BLaER1 treated with 17β-estradiol and CSF1 and Interleukin-3, amounts not matched to agents 10 nM and 100 nM (cell line): ENCODE data around the gene AUP1.

Experiments
- H3K27ac ChIP-seq, 11 experiments: shearing (Covaris generic); formaldehyde crosslinking; 2 replicates each; pipeline ENCODE4 v1.8.1; 2022
- H3K27me3 ChIP-seq, 11 experiments: shearing (Covaris generic); formaldehyde crosslinking; 2 replicates each; pipeline ENCODE4 v1.8.1; 2022
- H3K36me3 ChIP-seq, 11 experiments: shearing (Covaris generic); formaldehyde crosslinking; 2 replicates each; pipeline ENCODE4 v1.8.1; 2022
- H3K4me1 ChIP-seq, 10 experiments: shearing (Covaris generic); formaldehyde crosslinking; 2 replicates each; pipeline ENCODE4 v1.8.1; 2022
- H3K4me2 ChIP-seq, 11 experiments: shearing (Covaris generic); formaldehyde crosslinking; 2 replicates each; pipeline ENCODE4 v1.8.1; 2022
- H3K4me3 ChIP-seq, 10 experiments: shearing (Covaris generic); formaldehyde crosslinking; 2 replicates each; pipeline ENCODE4 v1.8.1; 2022
- H3K9ac ChIP-seq, 11 experiments: shearing (Covaris generic); formaldehyde crosslinking; 2 replicates each; pipeline ENCODE4 v1.8.1; 2022
- H3K9me3 ChIP-seq, 11 experiments: shearing (Covaris generic); formaldehyde crosslinking; replicated peaks in 1 of 11; 2 replicates each; pipeline ENCODE4 v1.8.1; 2022
- H4K20me1 ChIP-seq, 11 experiments: shearing (Covaris generic); formaldehyde crosslinking; 2 replicates each; pipeline ENCODE4 v1.8.1; 2022
- Cebpa-rat ChIP-seq, 11 experiments: shearing (Covaris generic); IDR thresholded peaks; 2 replicates each; pipeline ENCODE4 v1.8.1; 2022

AUP1 gene

GRCh38 chr2:74535440-74535965 is 6.0 kb upstream of the AUP1 start:
- Histone ChIP-seq H3K9me3 (no peaks in the 10 kb centered on the region), H3K36me3 (peaks cover 15 to 25% (median 21%) of the 10 kb centered on the region in 11 experiments), H4K20me1 (peaks cover 0 to 5% (median 0%) of the 10 kb centered on the region in 11 experiments; a peak in 3 of 22 replicates), H3K4me1 (peaks cover 26 to 35% (median 31%) of the 10 kb centered on the region in 10 experiments), H3K4me3 (no peak overlapping the region), H3K9ac (no peak overlapping the region), H3K4me2 (no peak overlapping the region), H3K27ac (no peak overlapping the region), H3K27me3 (no peaks in the 10 kb centered on the region)
- no peak for TF ChIP-seq Cebpa-rat (IDR thresholded peaks at IDR 0.05)

GRCh38 chr2:74534411-74534810 is 4.9 kb upstream of the AUP1 start:
- Histone ChIP-seq H3K4me2 (no peak overlapping the region), H3K9me3 (no peaks in the 10 kb centered on the region), H3K9ac (no peak overlapping the region), H3K36me3 (peaks cover 15 to 25% (median 21%) of the 10 kb centered on the region in 11 experiments), H3K4me3 (no peak overlapping the region), H3K27me3 (no peaks in the 10 kb centered on the region), H3K4me1 (peaks cover 22 to 32% (median 29%) of the 10 kb centered on the region in 10 experiments), H4K20me1 (peaks cover 0 to 5% (median 0%) of the 10 kb centered on the region in 11 experiments; a peak in 3 of 22 replicates), H3K27ac (no peak overlapping the region)
- no peak for TF ChIP-seq Cebpa-rat (IDR thresholded peaks at IDR 0.05)

GRCh38 chr2:74533464-74533863 is 4.0 kb upstream of the AUP1 start:
- peaks cover 17 to 27% (median 24%) of the 10 kb centered on the region in 10 experiments for H3K4me1 ChIP-seq
- no peaks in the 10 kb centered on the region for H3K27me3 ChIP-seq
- no peak overlapping the region for H3K4me3 ChIP-seq
- H3K9me3 ChIP-seq = no peaks in the 10 kb centered on the region
- no peak overlapping the region for H3K4me2 ChIP-seq
- no peak overlapping the region for H3K27ac ChIP-seq
- peaks cover 0 to 13% (median 4%) of the 10 kb centered on the region in 11 experiments; a peak in 8 of 22 replicates for H4K20me1 ChIP-seq
- no peak for TF ChIP-seq Cebpa-rat (IDR thresholded peaks at IDR 0.05)
- H3K36me3 ChIP-seq = peaks cover 16 to 26% (median 22%) of the 10 kb centered on the region in 11 experiments
- no peak overlapping the region for H3K9ac ChIP-seq

- no peaks in the 10 kb centered on the region for H3K27me3 ChIP-seq
- peaks cover 28 to 39% (median 34%) of the 10 kb centered on the region in 11 experiments for H3K36me3 ChIP-seq
- peaks cover 26 to 39% (median 37%) of the 10 kb centered on the region in 10 experiments for H3K4me1 ChIP-seq
- H3K9ac ChIP-seq = peak overlapping the region in 10 of 11 experiments; percentile 88 to 99 (median 96); a peak in 15 of 22 replicates
- peaks cover 0 to 21% (median 16%) of the 10 kb centered on the region in 11 experiments; a peak in 9 of 22 replicates for H4K20me1 ChIP-seq
- peak overlapping the region; percentile 90 to 99 (median 97) for H3K4me2 ChIP-seq
- H3K4me3 ChIP-seq = peak overlapping the region in 8 of 10 experiments; percentile 81 to 94 (median 88); a peak in 17 of 20 replicates
- 0 out of 22 replicates have a peak, but pooled peaks cover 0 to under 1% (median 0%) of the 10 kb centered on the region in 11 experiments for H3K9me3 ChIP-seq
- TF ChIP-seq Cebpa-rat (IDR thresholded peaks at IDR 0.05) = no peak
- peak overlapping the region in 6 of 11 experiments; percentile 29 to 99 (median 96); a peak in 11 of 22 replicates for H3K27ac ChIP-seq
These were observed 2.7 kb upstream of the AUP1 start for GRCh38 chr2:74532222-74532621.

GRCh38 chr2:74531666-74532065 is 2.2 kb upstream of the AUP1 start:
- peaks cover 0 to 27% (median 16%) of the 10 kb centered on the region in 11 experiments; a peak in 10 of 22 replicates for H4K20me1 ChIP-seq
- peak overlapping the region in 10 of 11 experiments; percentile 29 to 99 (median 97); a peak in 18 of 22 replicates for H3K27ac ChIP-seq
- H3K9ac ChIP-seq = peak overlapping the region; percentile 88 to 99 (median 97)
- H3K36me3 ChIP-seq = peaks cover 34 to 44% (median 39%) of the 10 kb centered on the region in 11 experiments
- 0 out of 22 replicates have a peak, but pooled peaks cover 0 to 6% (median 0%) of the 10 kb centered on the region in 11 experiments for H3K9me3 ChIP-seq
- peaks cover 26 to 45% (median 42%) of the 10 kb centered on the region in 10 experiments for H3K4me1 ChIP-seq
- peak overlapping the region; percentile 90 to 99 (median 97) for H3K4me2 ChIP-seq
- H3K27me3 ChIP-seq = no peaks in the 10 kb centered on the region
- TF ChIP-seq Cebpa-rat (IDR thresholded peaks at IDR 0.05) = no peak
- peak overlapping the region; percentile 81 to 94 (median 86) for H3K4me3 ChIP-seq

- 0 out of 22 replicates have a peak, but pooled peaks cover 0 to 6% (median 0%) of the 10 kb centered on the region in 11 experiments for H3K9me3 ChIP-seq
- H3K36me3 ChIP-seq = peaks cover 45 to 56% (median 49%) of the 10 kb centered on the region in 11 experiments
- peaks cover 26 to 54% (median 49%) of the 10 kb centered on the region in 10 experiments for H3K4me1 ChIP-seq
- H3K4me3 ChIP-seq = peak overlapping the region; percentile 81 to 94 (median 86)
- peak overlapping the region; percentile 90 to 99 (median 97) for H3K4me2 ChIP-seq
- peak overlapping the region; percentile 60 to 99 (median 97); a peak in 21 of 22 replicates for H3K27ac ChIP-seq
- no peak for TF ChIP-seq Cebpa-rat (IDR thresholded peaks at IDR 0.05)
- H3K9ac ChIP-seq = peak overlapping the region; percentile 88 to 99 (median 97)
- peaks cover 0 to 27% (median 16%) of the 10 kb centered on the region in 11 experiments; a peak in 10 of 22 replicates for H4K20me1 ChIP-seq
- H3K27me3 ChIP-seq = no peaks in the 10 kb centered on the region
These were observed 1.0 kb upstream of the AUP1 start for GRCh38 chr2:74530239-74531187.

GRCh38 chr2:74528600-74529356 is 728 bp downstream of the AUP1 start:
- Histone ChIP-seq H3K4me1 (peaks cover 26 to 54% (median 49%) of the 10 kb centered on the region in 10 experiments), H4K20me1 (peaks cover 0 to 27% (median 16%) of the 10 kb centered on the region in 11 experiments; a peak in 10 of 22 replicates), H3K27ac (peak overlapping the region; percentile 91 to 99 (median 97)), H3K4me2 (peak overlapping the region; percentile 93 to 99 (median 98)), H3K4me3 (peak overlapping the region; percentile 81 to 94 (median 86)), H3K27me3 (no peaks in the 10 kb centered on the region), H3K9ac (peak overlapping the region; percentile 88 to 99 (median 97)), H3K36me3 (peaks cover 39 to 56% (median 48%) of the 10 kb centered on the region in 11 experiments), H3K9me3 (0 out of 22 replicates have a peak, but pooled peaks cover 0 to 6% (median 0%) of the 10 kb centered on the region in 11 experiments)
- no peak for TF ChIP-seq Cebpa-rat (IDR thresholded peaks at IDR 0.05)
